ENCODE results near the gene HSD3B7. TPM values are rescaled to one million over a fixed set of nuclear protein-coding genes. Genes with fewer than 3 reads are reported as not detected.

The HSD3B7 gene
- total and polyA plus RNA-seq, 10 of the 15 experiments (the other 5 are each of a cell fraction or from before 2014, with no cell fraction given), result 0.18 to 1.8 (median 0.48) TPM; not detected in 1

GRCh38 chr16:30965436-30965835 is 19.6 kb upstream of the HSD3B7 start:
- no CpG with 5 or more reads among the region's 15 CpGs for WGBS (ENCODE audit: insufficient coverage, insufficient replicate concordance, low lambda C conversion rate, missing lambda C conversion rate)
- H3K9me3 ChIP-seq (replicated peaks; ENCODE audit: control insufficient read depth, insufficient read depth, low read length), result no peaks in the 10 kb centered on the region
- no peak overlapping the region for H3K27ac ChIP-seq (ENCODE audit: control insufficient read depth, insufficient read depth)
- SMC1A ChIA-PET (ENCODE audit: uncharacterized antibody, unreplicated experiment), result no interaction called here
- intact Hi-C loops (cut with micrococcal nuclease; ENCODE audit: unreplicated experiment), result no loop called here
- no peak for ATAC-seq
- H4K20me1 ChIP-seq (ENCODE audit: control insufficient read depth, insufficient read depth), result no peaks in the 10 kb centered on the region
- H3K79me2 ChIP-seq (ENCODE audit: control insufficient read depth, insufficient read depth, low read length), result no peaks in the 10 kb centered on the region
- no peak overlapping the region for H3K4me3 ChIP-seq
- H3K4me2 ChIP-seq (ENCODE audit: control insufficient read depth, insufficient read depth), result no peak overlapping the region
- DNase-seq (ENCODE audit: low read depth, low spot score), result no peak
- in situ Hi-C loops (cut with MboI), result no loop called here
- H2AFZ ChIP-seq (ENCODE audit: control insufficient read depth, low read depth, low read length), result no peak overlapping the region
- H3K9ac ChIP-seq (ENCODE audit: control insufficient read depth, insufficient read depth, low read length), result no peak overlapping the region
- no TSS peak for BruUV-seq (replicated peaks)
- POLR2A ChIA-PET, result no interaction called here
- RAD21 ChIA-PET (ENCODE audit: unreplicated experiment), result no interaction called here
- no peak for FAIRE-seq
- H3K4me1 ChIP-seq (ENCODE audit: control insufficient read depth, insufficient read depth, low read length), result no peaks in the 10 kb centered on the region
- CTCF ChIA-PET, result interaction anchor here (1.2 kb wide), 1 partner anchor 12 kb away, joined by 4 read pairs; no protein-coding TSS in a partner anchor
- peaks cover 22 to 31% of the 10 kb centered on the region in 2 experiments for H3K36me3 ChIP-seq (ENCODE audit: control insufficient read depth in 2 of 2, insufficient read depth in 2 of 2, low read length in 1 of 2)
- H3K27me3 ChIP-seq (replicated peaks in 1 of 2; ENCODE audit: control insufficient read depth in 2 of 2, insufficient read depth in 2 of 2, low read length in 1 of 2), result no peaks in the 10 kb centered on the region
- TF ChIP-seq FOXK2 (IDR thresholded peaks at IDR 0.05), result no peak
- TF ChIP-seq, protein P1, sequence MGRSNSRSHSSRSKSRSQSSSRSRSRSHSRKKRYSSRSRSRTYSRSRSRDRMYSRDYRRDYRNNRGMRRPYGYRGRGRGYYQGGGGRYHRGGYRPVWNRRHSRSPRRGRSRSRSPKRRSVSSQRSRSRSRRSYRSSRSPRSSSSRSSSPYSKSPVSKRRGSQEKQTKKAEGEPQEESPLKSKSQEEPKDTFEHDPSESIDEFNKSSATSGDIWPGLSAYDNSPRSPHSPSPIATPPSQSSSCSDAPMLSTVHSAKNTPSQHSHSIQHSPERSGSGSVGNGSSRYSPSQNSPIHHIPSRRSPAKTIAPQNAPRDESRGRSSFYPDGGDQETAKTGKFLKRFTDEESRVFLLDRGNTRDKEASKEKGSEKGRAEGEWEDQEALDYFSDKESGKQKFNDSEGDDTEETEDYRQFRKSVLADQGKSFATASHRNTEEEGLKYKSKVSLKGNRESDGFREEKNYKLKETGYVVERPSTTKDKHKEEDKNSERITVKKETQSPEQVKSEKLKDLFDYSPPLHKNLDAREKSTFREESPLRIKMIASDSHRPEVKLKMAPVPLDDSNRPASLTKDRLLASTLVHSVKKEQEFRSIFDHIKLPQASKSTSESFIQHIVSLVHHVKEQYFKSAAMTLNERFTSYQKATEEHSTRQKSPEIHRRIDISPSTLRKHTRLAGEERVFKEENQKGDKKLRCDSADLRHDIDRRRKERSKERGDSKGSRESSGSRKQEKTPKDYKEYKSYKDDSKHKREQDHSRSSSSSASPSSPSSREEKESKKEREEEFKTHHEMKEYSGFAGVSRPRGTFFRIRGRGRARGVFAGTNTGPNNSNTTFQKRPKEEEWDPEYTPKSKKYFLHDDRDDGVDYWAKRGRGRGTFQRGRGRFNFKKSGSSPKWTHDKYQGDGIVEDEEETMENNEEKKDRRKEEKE (IDR thresholded peaks at IDR 0.05), result no peak
- TF ChIP-seq MYC (IDR thresholded peaks at IDR 0.05; ENCODE audit: insufficient read depth, insufficient read length, insufficient replicate concordance, low read length, severe bottlenecking), result no peak
- no peak for TF ChIP-seq SMAD5 (IDR thresholded peaks at IDR 0.05; ENCODE audit: low read depth)
- TF ChIP-seq YY1 (IDR thresholded peaks at IDR 0.05; ENCODE audit: low read depth, low read length), result no peak
- TF ChIP-seq E4F1 (IDR thresholded peaks at IDR 0.05; ENCODE audit: borderline replicate concordance, partially characterized antibody), result no peak
- TF ChIP-seq POU2F2 (IDR thresholded peaks at IDR 0.05; ENCODE audit: borderline replicate concordance, low read depth, low read length), result no peak
- TF ChIP-seq SUZ12 (IDR thresholded peaks at IDR 0.05; ENCODE audit: unreplicated experiment), result no peak
- TF ChIP-seq PAX8 (IDR thresholded peaks at IDR 0.05), result no peak
- no peak for TF ChIP-seq NR2C2 (IDR thresholded peaks at IDR 0.05; ENCODE audit: borderline replicate concordance, control insufficient read depth, insufficient read length, low read depth)
- TF ChIP-seq, protein P2, sequence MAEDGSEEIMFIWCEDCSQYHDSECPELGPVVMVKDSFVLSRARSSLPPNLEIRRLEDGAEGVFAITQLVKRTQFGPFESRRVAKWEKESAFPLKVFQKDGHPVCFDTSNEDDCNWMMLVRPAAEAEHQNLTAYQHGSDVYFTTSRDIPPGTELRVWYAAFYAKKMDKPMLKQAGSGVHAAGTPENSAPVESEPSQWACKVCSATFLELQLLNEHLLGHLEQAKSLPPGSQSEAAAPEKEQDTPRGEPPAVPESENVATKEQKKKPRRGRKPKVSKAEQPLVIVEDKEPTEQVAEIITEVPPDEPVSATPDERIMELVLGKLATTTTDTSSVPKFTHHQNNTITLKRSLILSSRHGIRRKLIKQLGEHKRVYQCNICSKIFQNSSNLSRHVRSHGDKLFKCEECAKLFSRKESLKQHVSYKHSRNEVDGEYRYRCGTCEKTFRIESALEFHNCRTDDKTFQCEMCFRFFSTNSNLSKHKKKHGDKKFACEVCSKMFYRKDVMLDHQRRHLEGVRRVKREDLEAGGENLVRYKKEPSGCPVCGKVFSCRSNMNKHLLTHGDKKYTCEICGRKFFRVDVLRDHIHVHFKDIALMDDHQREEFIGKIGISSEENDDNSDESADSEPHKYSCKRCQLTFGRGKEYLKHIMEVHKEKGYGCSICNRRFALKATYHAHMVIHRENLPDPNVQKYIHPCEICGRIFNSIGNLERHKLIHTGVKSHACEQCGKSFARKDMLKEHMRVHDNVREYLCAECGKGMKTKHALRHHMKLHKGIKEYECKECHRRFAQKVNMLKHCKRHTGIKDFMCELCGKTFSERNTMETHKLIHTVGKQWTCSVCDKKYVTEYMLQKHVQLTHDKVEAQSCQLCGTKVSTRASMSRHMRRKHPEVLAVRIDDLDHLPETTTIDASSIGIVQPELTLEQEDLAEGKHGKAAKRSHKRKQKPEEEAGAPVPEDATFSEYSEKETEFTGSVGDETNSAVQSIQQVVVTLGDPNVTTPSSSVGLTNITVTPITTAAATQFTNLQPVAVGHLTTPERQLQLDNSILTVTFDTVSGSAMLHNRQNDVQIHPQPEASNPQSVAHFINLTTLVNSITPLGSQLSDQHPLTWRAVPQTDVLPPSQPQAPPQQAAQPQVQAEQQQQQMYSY (CRISPR knock-in tag; IDR thresholded peaks at IDR 0.05), result no peak
- TF ChIP-seq, protein P3, sequence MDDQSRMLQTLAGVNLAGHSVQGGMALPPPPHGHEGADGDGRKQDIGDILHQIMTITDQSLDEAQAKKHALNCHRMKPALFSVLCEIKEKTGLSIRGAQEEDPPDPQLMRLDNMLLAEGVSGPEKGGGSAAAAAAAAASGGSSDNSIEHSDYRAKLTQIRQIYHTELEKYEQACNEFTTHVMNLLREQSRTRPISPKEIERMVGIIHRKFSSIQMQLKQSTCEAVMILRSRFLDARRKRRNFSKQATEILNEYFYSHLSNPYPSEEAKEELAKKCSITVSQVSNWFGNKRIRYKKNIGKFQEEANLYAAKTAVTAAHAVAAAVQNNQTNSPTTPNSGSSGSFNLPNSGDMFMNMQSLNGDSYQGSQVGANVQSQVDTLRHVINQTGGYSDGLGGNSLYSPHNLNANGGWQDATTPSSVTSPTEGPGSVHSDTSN (IDR thresholded peaks at IDR 0.05; ENCODE audit: insufficient replicate concordance, low read depth, low read length), result no peak
- TF ChIP-seq ZNF24 (IDR thresholded peaks at IDR 0.05), result no peak
- TF ChIP-seq RFX5 (IDR thresholded peaks at IDR 0.05; ENCODE audit: low read depth, low read length), result no peak
